ENCODE measurements around the gene COG1. TPM values are rescaled to one million over a fixed set of nuclear protein-coding genes. Genes with fewer than 3 reads are reported as not detected.

COG1 gene
- polyA plus RNA-seq, 2 of the 4 experiments (the other 2 are of a cell fraction): 19.5 to 26.0 TPM

DNA sequence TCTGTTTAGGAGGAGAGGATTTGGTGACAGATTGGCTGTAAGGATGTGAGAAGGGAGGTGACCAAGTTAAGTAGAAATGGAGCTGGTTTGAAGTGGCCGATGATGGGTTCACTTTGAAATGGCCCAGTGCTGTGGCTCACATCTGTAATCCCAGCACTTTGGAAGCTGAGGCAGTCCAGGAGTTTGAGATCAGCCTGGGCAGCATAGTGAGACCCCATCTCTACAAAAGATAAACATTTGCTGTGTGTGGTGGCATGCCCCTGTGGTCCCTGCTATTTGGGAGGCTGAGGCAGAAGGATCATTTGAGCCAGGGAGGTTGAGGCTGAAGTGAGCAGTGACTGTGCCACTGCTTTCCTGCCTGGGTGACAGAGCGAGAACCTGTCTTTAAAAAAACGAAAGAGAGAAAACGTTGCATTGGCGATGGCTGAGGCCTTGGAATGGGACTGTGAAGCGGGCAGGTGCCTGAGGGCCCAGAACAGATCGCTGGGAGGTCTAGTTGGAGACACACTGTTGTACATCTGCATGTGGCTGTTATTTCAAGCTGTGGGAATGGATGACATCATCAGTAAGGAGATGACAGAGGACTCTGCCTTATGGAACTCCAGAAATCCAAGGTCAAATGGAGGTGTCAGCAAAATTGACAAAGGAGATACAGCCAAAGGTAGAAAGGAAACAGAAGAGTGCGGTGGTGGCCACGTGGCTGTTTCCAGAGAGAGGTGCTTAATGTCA lies 5.5 kb downstream of the COG1 start:
- no peak for DNase-seq (ENCODE audit: low read depth in 1 of 2, low spot score in 1 of 2)
- Histone ChIP-seq H3K9me3 (no peaks in the 10 kb centered on the region), H3K4me1 (peaks cover 8% of the 10 kb centered on the region; the same call in 1 of the 3 replicates), H3K4me2 (no peak overlapping the region), H3K27ac (no peak overlapping the region), H3K4me3 (no peak overlapping the region)
- peak; percentile 82 for TF ChIP-seq MAFK (IDR thresholded peaks at IDR 0.05; ENCODE audit: partially characterized antibody)
- no peak for TF ChIP-seq POLR2A (IDR thresholded peaks at IDR 0.05; ENCODE audit: low read length)
- no peak for TF ChIP-seq GATA3 (IDR thresholded peaks at IDR 0.05; ENCODE audit: borderline replicate concordance)
- POLR2A ChIA-PET: no interaction called here
- WGBS (ENCODE audit: missing lambda C conversion rate): 94% methylated on average over 9 of the region's 9 CpGs
- FAIRE-seq: no peak
- CTCF ChIA-PET: interaction anchor here (2.2 to 4.0 kb wide), 2 partner anchors 470 to 473 kb away, joined by 7 to 18 read pairs; no protein-coding TSS in a partner anchor
- no peak for ATAC-seq

DNA sequence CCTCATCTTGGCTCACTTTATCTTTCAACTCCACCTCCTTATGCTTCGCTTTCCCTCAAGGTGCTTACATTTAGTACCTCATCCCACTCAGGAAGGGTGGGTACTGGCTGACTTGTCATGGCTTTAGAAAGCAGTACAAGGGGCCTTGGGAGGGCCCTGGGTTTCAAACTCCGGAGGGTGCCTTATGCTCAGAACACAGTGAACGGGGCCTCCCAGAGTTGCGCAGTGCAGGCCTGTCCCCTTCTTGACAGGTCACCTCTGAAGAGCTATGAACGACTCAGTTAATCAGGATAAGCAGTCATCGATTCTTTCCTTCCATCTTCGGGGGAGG lies 6.0 kb downstream of the COG1 start:
- ATAC-seq: no peak
- DNase-seq (ENCODE audit: low read depth in 1 of 2, low spot score in 1 of 2): no peak
- TF ChIP-seq FOSB (CRISPR knock-in tag; IDR thresholded peaks at IDR 0.05) (no peak), CBX2 (IDR thresholded peaks at IDR 0.05; ENCODE audit: borderline replicate concordance, low read depth) (no peak), NPAS2 (CRISPR knock-in tag; IDR thresholded peaks at IDR 0.05; ENCODE audit: borderline replicate concordance) (no peak), CEBPB (IDR thresholded peaks at IDR 0.05) (no peak), PHF8 (IDR thresholded peaks at IDR 0.05; ENCODE audit: borderline replicate concordance, low read depth) (no peak), BHLHE40 (IDR thresholded peaks at IDR 0.05; ENCODE audit: low read depth, low read length) (no peak), HOXB5 (CRISPR knock-in tag; IDR thresholded peaks at IDR 0.05) (no peak), CHD4 (IDR thresholded peaks at IDR 0.05; ENCODE audit: borderline replicate concordance) (no peak), HOXB13 (CRISPR knock-in tag; IDR thresholded peaks at IDR 0.05; ENCODE audit: low read depth) (no peak), JUN (IDR thresholded peaks at IDR 0.05) (no peak), ZFP36 (IDR thresholded peaks at IDR 0.05; ENCODE audit: borderline replicate concordance, partially characterized antibody) (no peak), RFX5 (IDR thresholded peaks at IDR 0.05) (no peak), SMC3 (IDR thresholded peaks at IDR 0.05) (no peak), JUNB (IDR thresholded peaks at IDR 0.05) (no peak), ZNF302 (CRISPR knock-in tag; IDR thresholded peaks at IDR 0.05) (no peak)
- TF ChIP-seq, protein P1, sequence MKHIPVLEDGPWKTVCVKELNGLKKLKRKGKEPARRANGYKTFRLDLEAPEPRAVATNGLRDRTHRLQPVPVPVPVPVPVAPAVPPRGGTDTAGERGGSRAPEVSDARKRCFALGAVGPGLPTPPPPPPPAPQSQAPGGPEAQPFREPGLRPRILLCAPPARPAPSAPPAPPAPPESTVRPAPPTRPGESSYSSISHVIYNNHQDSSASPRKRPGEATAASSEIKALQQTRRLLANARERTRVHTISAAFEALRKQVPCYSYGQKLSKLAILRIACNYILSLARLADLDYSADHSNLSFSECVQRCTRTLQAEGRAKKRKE (CRISPR knock-in tag; IDR thresholded peaks at IDR 0.05; ENCODE audit: low read depth): no peak
- TF ChIP-seq, protein P2, sequence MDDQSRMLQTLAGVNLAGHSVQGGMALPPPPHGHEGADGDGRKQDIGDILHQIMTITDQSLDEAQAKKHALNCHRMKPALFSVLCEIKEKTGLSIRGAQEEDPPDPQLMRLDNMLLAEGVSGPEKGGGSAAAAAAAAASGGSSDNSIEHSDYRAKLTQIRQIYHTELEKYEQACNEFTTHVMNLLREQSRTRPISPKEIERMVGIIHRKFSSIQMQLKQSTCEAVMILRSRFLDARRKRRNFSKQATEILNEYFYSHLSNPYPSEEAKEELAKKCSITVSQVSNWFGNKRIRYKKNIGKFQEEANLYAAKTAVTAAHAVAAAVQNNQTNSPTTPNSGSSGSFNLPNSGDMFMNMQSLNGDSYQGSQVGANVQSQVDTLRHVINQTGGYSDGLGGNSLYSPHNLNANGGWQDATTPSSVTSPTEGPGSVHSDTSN (IDR thresholded peaks at IDR 0.05): no peak
- no peaks in the 10 kb centered on the region for H3K9me3 ChIP-seq
- no peak for FAIRE-seq
- ChIA-PET CTCF (interaction anchor here (0.9 to 4.0 kb wide), 5 partner anchors 31 to 473 kb away, joined by 3 to 18 read pairs (median 3); no protein-coding TSS in a partner anchor), POLR2A (no interaction called here)
- H3K4me3 ChIP-seq: no peak overlapping the region
- H3K27ac ChIP-seq: no peak overlapping the region
- no peak overlapping the region for H3K4me2 ChIP-seq
- 90% methylated on average over 7 of the region's 7 CpGs for WGBS (ENCODE audit: missing lambda C conversion rate)
- H3K4me1 ChIP-seq: peaks cover 6% of the 10 kb centered on the region; the same call in 1 of the 3 replicates

DNA sequence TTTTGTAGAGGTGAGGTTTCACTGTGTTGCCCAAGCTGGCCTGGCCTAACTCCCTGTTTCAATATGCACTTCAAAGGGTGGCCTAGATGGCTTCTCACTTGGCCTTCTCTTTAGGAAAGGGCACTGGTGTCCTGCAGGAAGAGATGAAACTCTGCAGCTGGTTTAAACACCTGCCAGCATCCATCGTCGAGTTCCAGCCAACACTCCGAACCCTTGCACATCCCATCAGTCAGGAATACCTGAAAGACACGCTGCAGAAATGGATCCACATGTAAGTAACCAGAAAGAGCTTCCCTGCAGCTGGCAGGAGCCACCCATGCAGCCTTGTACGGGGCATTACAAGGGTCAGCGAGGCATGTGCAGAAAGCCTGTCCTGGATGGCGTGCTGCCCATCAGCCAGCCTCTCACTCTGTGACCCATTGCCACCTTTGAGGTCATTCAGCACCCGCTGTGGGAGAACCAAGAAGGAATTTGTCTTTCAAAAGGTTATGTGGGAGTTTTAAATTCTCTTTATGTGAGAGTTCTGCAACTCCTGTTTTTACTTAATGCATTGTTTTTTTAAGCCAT lies 7.0 kb downstream of the COG1 start:
- Histone ChIP-seq H3K9me3 (no peaks in the 10 kb centered on the region), H3K4me1 (0 out of 3 replicates have a peak, but pooled peaks cover under 1% of the 10 kb centered on the region), H3K4me3 (no peak overlapping the region), H3K27ac (no peak overlapping the region), H3K4me2 (no peak overlapping the region)
- no peak for FAIRE-seq
- CTCF ChIA-PET: interaction anchor here (0.8 to 4.0 kb wide), 6 partner anchors 9 to 474 kb away, joined by 3 to 23 read pairs (median 3); no protein-coding TSS in a partner anchor
- POLR2A ChIA-PET: no interaction called here
- WGBS (ENCODE audit: missing lambda C conversion rate): 95% methylated on average over 8 of the region's 8 CpGs
- no peak for DNase-seq (ENCODE audit: low read depth in 1 of 2, low spot score in 1 of 2)
- no peak for ATAC-seq
- TF ChIP-seq TP53 (CRISPR knock-in tag; IDR thresholded peaks at IDR 0.05): 0 out of 2 replicates have a peak, but pooled peaks have one; percentile 31
- TF ChIP-seq CHD2 (IDR thresholded peaks at IDR 0.05; ENCODE audit: low read length, partially characterized antibody): no peak

Measured in A549 (cell line).